Measurements from ENCODE around the gene MRM3.
"Not testable (repeated sequence)": the region's sequence is repeated elsewhere in the genome, so short reads cannot be mapped to it uniquely, and the experiment has no call there.

The MRM3 gene

GRCh38 chr17:750431-751037 lies 31.6 kb upstream of the MRM3 start:
- TF ChIP-seq ZNF274 (IDR thresholded peaks at IDR 0.05; ENCODE audit: low read depth, low read length): no peak
- peak overlapping the region; percentile 66 for H3K4me3 ChIP-seq (ENCODE audit: low read length)

- no peak for TF ChIP-seq ZNF274 (IDR thresholded peaks at IDR 0.05; ENCODE audit: low read depth, low read length)
- H3K4me3 ChIP-seq (ENCODE audit: low read length): peak overlapping the region; percentile 66
These were observed 30.7 kb upstream of the MRM3 start for GRCh38 chr17:751269-752001.

DNA sequence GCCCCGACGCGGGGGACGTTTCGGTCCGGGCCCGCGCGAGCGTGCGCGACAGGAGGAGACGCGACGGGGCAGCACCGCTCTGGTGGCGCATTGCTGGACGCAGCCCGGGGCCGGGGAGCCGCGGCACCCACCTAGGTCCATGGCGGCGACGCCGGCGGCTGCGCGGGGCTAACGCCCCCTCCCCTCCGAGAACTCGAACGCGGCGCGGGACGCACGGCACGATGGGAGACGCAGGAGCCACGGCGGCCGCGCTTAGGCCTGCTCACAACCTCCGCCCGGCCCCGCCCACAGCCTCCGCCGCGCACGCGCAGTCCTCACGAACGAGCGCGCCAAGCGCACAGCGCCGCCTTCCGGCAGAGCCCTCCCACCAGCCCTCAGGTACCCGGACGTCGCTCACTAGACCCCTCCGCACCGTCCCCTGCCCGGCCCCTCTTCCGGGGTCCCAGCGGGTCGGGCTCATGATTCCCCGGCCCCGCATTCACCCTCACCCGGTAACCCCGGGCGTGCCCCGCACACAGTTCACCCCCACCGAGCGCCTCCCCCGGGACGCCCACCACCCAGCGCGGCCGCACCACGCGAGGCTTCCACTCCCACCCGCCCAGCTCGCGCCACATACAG lies 30.0 kb upstream of the MRM3 start, which contains the start of gene GEMIN4:
TSS of gene GEMIN4 (minus strand) at position 263 of the 618 bp plus-strand sequence. CDS start at position 141, 122 bp downstream.
- TF ChIP-seq ZNF274 (IDR thresholded peaks at IDR 0.05; ENCODE audit: low read depth, low read length): no peak
- peak within 1 kb of the TSS; percentile 66 for H3K4me3 ChIP-seq (ENCODE audit: low read length)

DNA sequence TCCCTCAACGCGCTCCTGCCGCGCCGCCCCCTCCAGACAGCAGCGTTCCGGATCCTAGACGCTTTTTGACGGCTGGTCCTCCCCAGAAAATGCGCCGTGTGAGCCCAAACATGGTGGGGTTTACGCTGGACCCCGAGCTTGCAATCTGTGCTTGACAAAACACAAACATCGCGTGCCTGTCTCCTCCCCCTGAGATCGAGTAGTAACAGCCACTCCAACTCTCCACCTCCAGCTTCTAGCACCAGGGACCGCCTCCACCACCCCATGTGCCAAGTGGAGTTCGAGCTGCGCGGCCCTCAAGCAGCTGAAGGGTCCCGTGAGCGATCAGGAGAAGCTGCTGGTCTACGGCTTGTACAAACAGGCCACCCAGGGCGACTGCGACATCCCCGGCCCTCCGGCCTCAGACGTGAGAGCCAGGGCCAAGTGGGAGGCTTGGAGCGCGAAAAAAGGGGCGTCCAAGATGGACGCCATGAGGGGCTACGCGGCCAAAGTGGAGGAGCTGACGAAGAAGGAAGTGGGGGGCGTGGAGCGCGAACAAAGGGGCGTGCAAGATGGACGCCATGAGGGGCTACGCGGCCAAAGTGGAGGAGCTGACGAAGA lies 29.4 kb upstream of the MRM3 start:
- TF ChIP-seq ZNF274 (IDR thresholded peaks at IDR 0.05; ENCODE audit: low read depth, low read length): no peak
- peak overlapping the region; percentile 66; the same call in 1 of the 2 replicates for H3K4me3 ChIP-seq (ENCODE audit: low read length)

GRCh38 chr17:753418-753817 lies 28.7 kb upstream of the MRM3 start:
- no peak for TF ChIP-seq ZNF274 (IDR thresholded peaks at IDR 0.05; ENCODE audit: low read depth, low read length)
- no peak overlapping the region for H3K4me3 ChIP-seq (ENCODE audit: low read length)

DNA sequence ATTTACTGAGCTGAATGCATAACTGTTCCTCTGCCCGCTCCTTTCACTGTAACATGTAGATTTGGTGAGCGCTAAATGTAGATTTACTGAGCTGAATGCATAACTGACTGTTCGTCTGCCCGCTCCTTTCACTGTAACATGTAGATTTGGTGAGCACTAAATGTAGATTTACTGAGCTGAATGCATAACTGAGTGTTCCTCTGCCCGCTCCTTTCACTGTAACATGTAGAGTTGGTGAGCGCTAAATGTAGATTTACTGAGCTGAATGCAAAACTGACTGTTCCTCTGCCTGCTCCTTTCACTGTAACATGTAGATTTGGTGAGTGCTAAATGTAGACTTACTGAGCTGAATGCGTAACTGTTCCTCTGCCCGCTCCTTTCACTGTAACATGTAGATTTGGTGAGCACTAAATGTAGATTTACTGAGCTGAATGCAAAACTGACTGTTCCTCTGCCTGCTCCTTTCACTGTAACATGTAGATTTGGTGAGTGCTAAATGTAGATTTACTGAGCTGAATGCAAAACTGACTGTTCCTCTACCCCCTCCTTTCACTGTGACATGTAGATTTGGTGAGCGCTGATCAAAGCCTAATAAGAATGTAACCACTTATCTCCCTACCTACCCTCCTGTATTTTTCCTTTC lies 26.7 kb upstream of the MRM3 start:
- H3K4me3 ChIP-seq (ENCODE audit: low read length): not testable (repeated sequence)

DNA sequence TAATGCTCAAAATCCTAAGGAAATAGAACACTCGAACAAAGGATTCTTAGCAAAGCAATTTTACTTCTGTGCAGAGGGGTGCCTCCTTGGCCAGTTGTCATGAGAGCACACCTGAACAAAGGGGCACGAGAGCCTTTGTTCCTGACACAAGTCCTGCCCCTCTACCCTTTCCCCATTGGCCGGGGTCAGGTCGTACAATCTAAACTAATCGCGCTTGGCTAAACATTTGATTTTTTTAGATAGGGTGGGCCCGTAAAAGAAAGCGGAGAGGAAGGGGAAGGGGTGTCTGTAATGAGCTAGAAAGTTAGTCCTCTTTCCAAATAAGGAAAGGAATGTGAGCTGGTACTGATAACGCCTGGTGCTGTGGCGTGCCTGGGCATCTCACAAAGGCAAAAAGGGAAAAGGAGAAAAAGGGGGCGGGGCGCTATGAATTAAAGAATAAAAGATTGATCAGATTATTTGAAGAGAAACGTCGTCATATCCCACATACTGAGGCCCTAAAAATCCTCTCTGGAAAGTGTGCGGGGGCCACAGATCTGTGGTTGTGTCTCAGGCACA lies 26.1 kb upstream of the MRM3 start:
- not testable (repeated sequence) for H3K4me3 ChIP-seq (ENCODE audit: low read length)

DNA sequence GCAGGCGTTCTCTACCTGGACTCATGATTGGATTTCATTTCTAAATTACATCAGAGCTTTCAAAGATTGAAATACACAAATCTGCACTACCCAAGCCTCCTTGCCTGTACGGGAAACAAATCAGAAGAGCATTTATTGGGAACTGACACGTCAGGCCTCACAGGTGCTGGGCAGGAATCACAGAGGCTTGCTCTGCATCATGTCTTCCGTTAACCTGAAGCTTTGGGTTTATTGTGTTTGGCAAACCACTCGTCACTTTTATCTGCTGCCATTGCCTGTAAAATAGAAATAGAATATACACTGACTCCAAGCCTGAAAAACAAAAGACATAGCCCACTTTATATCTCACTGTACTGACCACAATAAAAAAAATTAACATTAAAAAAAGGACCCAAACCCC lies 22.2 kb upstream of the MRM3 start:
- TF ChIP-seq ZNF274 (IDR thresholded peaks at IDR 0.05; ENCODE audit: low read depth, low read length): no peak
- no peak overlapping the region for H3K4me3 ChIP-seq (ENCODE audit: low read length)

DNA sequence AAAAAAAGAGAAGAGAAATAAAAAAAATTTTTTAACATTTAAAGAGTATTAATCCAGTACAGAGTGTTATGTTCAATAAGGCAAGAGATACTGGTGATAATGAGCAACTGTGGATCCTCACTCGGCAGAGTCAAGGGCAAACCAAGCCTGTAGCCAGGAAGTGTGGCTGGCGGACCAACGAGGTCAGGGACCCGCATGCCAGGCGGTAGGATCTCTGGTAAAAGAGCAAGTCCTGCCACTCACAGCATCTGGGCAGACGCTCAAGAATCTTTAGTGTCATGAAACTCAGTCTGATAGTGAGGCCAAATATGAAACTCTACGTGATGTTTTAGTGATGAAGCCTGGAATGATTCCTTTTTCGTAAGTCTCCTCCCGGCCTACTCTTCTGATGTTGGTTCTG lies 21.8 kb upstream of the MRM3 start:
- no peak overlapping the region for H3K4me3 ChIP-seq (ENCODE audit: low read length)
- TF ChIP-seq ZNF274 (IDR thresholded peaks at IDR 0.05; ENCODE audit: low read depth, low read length): no peak

- TF ChIP-seq ZNF274 (IDR thresholded peaks at IDR 0.05; ENCODE audit: low read depth, low read length): no peak
These were observed 15.1 kb upstream of the MRM3 start for GRCh38 chr17:767076-767475.

GRCh38 chr17:773016-773415 lies 9.1 kb upstream of the MRM3 start:
- no peak overlapping the region for H3K4me3 ChIP-seq (ENCODE audit: low read length)
- no peak for TF ChIP-seq ZNF274 (IDR thresholded peaks at IDR 0.05; ENCODE audit: low read depth, low read length)

More at GRCh38 chr17:767076-767475, 15.1 kb upstream of the MRM3 start:
- no peak overlapping the region for H3K4me3 ChIP-seq (ENCODE audit: low read length)

DNA sequence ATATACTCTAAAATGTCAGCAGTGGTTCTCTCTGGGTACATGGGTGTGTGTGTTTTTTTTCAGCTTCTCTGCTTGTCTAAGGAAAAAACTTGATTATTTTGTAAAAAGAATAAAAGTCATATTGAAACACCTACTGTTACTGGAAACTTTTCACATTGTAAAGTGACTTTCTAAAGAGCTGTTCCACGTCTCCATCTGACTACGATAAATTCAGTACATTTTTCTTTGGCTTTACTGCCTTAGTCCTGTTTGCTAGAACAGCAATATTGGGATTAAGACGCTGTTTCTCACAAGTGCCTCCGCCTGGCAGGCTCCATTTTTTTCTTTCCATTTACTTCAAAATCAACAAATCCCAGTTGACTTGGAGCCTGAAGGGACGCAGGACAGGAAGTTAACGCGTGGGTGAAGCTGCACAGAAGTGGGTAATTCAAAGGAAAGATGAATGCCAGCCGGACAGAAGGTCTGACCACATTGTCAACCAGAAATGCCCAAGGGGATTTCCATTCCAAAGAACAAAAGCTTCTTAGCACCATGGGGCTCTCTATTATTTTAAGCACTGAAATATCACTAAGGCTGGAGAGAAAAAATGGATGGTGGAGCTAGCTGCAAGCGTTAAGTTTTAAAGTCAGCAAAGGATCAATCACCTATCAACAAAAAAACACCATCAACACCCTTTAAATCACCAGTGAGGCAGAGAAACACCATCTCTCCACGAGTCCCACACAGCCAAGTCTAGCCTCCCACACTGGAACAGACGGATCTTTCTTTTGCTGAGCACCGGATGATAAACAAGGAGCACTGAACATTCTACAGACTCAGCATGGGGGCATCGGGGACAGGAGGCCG lies 8.5 kb upstream of the MRM3 start:
- TF ChIP-seq ZNF274 (IDR thresholded peaks at IDR 0.05; ENCODE audit: low read depth, low read length): no peak
- no peak overlapping the region for H3K4me3 ChIP-seq (ENCODE audit: low read length)

DNA sequence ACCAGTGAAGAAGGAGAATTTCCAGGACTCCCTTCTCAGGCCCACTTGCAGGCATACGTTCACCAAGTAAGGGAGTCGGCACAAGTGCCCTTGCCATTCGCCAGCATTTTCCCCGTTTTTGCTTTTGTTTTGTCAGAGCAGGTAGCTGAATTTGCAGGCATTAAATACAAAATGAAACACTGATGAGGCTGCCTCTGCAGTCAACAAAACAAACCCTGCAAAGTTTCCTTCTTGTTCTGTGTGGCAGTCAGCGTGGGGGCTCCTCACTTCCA lies 7.9 kb upstream of the MRM3 start:
- TF ChIP-seq ZNF274 (IDR thresholded peaks at IDR 0.05; ENCODE audit: low read depth, low read length): no peak
- no peak overlapping the region for H3K4me3 ChIP-seq (ENCODE audit: low read length)

Measured in GM08714 (cell line).